RPMI7951 (cell line): ENCODE measurements around the gene TRIM66. TPM values are rescaled to one million over a fixed set of nuclear protein-coding genes. Genes with fewer than 3 reads are reported as not detected.

Experiments
- DNase-seq: peaks from one replicate; pipeline ENCODE4 v3.0.0-alpha.2; 2012; ENCODE audit warnings: low read depth
- total RNA-seq: library from RNA; depleted of rRNA; stranded (reverse); fragments of >200 nt; shearing (Covaris generic); gene quantifications from 2 replicates; pipeline ENCODE4 v1.2.3, GENCODE V29; 2014

Gene TRIM66
- total RNA-seq, 1 experiment from 2014 or later: 2.2 TPM

DNA sequence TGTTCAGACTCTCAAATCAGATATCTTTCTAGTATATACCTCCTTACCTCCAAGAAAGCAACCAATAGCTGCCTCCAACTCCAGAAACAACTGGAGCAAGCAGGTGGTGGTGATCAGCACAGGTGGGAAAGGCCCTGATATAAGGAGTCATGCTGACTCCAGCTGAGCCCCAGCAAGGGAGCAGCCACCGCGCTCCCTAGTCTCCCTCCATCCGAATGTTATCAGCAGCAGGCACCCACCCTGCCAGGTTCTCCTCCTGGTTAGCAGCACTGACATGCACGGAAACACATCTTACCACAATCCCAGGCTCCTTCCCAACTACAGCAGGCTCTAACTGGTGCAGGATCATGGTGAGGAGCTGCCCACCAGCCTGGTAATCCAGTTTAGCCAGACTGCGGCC, 69.9 kb downstream of the TRIM66 start:
- no peak for DNase-seq

DNA sequence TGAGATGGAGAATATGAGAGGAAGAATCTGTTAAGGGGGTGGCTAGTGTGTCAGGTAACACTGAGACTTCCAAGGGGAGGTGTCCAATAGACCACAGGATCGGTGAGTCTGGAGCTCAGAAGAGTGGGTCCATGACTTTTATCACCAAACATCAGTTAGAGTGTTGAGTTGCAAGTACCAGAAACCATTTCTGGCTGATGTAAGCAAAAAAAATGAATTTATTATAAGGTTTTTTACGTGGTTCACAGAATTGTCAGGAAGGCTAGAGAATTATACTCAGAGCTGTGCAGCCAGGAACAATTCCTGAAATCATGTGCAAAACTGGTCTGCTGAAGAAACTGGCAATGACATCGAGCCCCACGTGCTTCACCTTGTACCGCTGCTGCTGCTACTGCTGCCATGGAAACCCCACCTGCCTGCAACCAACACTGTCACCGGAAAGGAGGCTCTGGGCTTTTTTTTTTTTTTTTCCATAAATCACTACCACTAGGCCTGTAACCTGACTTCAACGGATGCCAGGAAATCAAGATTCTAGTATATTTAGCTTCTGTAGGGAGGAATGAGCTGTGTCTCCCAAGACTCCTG, 71.8 kb downstream of the TRIM66 start:
- DNase-seq: no peak

DNA sequence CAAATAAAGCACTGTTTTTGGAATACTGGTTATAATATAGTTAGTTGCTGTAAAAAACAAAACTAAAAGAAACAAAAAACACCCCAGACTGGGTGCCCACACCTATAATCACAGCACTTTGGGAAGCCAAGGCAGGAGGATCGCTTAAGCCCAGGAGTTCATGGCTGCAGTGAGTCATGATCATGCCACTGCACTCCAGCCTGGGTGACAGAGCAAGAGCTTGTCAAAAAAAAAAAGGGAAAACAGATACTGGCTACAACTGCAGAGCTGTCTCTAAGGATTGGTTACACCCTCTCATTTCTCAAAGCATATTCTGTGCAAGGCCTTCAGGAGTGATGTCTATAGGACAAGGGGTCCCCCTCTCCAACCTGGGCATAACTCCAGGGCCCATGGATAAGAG, 73.8 kb downstream of the TRIM66 start:
- peak; percentile 21 for DNase-seq

- DNase-seq: no peak
These were observed 76.4 kb downstream of the TRIM66 start for GRCh38 chr11:8605971-8606563.

DNA sequence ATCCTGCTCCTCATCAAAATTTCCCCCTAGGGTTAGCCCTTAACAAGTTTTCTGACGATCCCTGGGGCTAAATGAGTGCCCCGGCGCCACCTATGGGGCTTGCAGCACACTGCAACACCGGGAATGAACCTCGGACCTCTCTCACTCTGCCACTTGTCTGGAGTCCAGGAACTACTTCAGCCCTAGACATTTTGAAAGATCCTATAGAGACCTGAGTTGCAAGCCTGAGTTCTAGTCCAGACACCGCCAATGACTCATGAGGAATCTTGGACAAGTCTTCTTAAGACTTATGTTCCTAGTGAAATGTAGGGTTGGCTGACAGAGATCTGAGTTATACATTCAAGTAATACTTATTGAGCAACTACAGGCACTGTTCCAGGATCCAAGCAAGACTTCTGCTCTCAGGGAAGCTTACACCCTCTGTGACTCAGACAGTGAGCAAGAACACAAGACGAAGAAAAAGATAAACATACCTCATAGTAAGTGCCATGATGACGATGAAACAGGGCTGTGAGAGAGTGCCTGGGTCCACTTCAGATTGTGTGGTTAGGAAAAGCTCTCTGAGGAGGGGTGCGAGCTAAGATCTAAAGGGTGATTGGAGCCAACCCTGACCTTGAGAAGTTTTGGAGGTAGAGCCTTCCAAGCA, 78.3 kb downstream of the TRIM66 start:
- peak; percentile 92 for DNase-seq

- no peak for DNase-seq
These were observed 78.8 kb downstream of the TRIM66 start for GRCh38 chr11:8603696-8604077.

GRCh38 chr11:8601376-8602133, 80.9 kb downstream of the TRIM66 start:
- DNase-seq: no peak

DNA sequence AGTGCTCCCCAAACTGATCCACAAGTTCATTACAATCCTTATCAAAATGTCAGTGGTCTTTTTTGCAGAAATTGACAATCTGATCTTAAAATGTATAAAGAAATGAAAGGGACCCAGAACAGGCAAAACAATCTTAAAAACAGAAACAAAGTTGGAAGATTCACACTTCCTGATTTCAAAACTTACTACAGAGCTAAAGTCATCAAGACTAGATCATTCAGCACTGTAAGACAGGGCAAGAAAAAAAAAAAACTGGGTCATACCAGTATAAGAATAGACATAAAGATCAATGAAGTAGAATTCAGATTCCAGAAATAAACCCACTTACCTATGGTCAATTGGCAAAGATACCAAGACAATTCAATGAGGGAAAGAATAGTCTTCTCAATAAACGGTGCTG, 84.0 kb downstream of the TRIM66 start:
- DNase-seq: no peak

DNA sequence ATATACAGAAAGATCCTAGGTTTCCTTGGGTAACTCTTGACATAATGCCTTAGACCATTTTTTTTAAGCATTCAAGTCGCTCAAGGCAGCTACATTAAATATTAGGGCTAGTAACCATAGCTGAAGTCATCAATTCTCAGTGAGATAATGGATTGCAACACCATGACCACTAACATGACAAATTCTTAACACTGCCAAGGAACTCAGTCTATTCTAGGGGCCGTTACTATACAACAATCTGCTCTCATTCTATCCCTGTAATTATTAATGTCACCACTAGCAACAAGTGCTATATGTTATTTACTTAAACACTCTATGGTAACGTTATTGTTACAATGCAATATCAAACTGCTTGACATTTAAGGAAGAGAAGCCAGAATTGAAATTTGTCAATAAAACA, 85.3 kb downstream of the TRIM66 start:
- DNase-seq: peak; percentile 41

DNA sequence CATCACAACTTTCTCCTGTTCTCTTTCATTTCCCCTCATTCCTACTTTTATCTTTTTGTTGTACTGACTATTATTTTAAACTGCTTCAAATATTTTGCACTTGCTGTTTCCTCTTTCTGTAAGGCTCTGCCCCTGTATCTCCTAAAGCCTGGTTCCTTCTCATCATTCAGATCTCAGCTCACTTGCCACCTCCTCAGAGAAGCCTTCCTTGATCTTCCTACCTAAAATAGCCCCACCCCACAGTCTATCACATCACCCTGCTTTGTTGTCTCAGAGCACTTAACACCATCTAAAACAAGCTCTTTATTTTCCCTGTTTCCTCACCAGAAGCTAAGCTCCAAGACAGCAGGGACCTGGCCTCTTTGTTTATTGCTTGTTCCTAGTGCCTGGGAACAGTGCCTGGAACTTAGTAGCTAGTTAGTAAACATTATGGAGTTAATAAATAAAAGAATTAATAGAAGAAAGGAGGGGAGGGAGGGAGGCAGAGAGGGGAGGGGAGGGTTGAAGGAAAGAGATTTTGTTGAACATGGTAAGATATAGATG, 85.9 kb downstream of the TRIM66 start:
- DNase-seq: no peak

DNA sequence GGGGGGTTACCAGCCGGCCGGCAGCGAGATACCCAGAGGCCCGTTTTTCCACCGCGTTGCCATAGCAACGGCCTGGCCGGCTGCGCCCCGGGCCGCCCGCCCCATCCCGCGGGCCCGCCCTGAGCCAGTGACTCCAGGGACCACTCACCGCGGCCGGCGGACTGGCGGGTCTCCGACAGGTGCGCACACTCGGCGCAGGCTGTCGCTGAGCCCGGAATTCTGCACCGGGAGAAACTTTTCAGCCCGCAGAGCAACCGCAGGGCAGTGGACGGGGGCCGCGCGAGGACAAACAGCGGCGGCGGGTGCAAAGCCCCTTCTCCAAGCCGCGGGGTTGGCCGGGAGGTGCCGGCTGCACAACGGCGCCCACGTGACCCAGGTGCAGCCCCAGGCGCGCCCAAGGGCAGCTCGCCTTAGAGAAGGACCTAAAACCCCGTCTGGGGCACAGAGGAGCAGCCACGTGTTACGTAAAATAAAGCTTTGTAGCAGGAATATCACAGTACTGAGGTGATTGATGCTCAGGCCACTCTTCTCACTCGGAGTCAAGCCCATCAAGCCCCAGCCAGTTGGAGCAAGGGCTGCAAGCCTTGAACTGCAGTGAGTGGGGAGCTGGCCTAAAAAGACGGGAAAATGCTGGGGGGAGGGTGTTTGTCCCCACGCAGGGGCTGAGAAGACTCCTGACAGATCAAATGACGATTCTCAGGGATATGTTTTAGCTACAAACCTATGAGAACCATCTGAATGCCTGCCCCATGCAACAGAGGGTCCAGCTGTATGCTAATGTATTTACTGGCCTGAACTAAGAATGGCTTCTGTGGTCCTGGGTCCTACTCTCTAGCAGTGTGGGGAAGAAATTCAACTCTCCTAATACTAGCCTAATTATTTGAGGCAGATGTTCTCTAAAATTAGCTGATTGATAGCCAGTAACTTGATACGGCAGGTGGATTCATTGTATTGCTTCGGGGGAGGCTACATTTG, 88.2 kb downstream of the TRIM66 start, which contains the start of gene STK33:
Gene STK33, minus strand, starts transcription at position 294 of the 975 bp plus-strand sequence. CDS start 119,323 bp downstream, outside the sequence.
- no peak for DNase-seq

DNA sequence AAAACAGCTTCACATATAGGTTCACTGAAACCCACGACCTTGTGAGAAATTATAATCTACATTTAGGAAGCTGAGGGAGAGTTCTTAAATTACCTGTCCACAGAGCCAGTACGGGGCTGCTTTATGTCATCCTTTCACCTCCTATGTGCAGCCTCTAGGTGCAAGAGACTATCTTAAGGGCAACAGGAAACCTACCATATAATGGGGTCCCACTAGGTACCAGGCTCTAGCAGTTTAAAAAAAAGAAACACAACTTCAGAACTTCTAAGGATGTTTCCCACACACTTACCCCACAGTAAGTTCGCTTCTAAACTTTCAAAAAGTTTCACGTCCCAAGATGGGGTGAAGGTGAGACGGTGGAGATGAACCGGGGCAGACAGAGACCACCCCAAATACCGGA, 89.0 kb downstream of the TRIM66 start:
- no peak for DNase-seq

GRCh38 chr11:8587915-8588314, 94.5 kb downstream of the TRIM66 start:
- no peak for DNase-seq

DNA sequence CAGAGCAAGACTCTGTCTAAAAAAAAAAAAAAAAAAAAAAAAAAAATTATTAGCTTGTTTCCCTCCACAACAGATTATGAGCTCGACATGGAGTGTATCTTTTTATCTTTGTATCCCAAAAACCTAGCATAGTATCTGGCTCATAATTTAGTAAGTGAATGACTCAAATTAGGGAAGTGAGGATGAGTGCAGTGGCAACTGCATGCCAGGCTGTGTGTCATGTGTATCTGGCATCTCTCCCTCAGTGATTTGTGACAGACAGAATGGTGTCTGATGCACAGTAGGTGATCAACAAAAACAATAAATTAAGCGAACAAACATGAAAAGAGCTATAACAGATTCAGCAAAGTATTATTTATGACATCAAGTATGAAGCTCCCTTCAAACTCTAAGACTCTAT, 95.7 kb downstream of the TRIM66 start:
- no peak for DNase-seq

DNA sequence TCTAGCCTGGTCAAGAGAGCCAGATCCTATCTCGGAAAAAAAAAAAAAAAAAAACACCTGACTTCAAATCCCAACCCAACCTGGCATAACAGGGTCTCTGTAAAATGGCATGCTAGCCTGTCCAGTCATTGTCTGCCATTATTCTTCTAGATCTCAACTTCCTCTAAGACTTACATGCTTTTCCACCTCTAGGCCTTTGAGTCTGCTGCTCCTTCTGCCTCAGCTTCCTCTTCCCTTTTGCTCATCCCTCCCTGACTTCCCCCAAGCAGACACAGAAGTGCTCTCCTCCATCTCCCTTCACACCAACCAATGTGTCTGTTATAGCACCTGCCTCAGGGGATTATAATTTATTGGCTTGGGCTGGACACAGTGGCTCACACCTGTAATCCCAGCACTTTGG, 96.3 kb downstream of the TRIM66 start:
- DNase-seq: no peak

- DNase-seq: no peak
These were observed 98.0 kb downstream of the TRIM66 start for GRCh38 chr11:8584511-8584910.

DNA sequence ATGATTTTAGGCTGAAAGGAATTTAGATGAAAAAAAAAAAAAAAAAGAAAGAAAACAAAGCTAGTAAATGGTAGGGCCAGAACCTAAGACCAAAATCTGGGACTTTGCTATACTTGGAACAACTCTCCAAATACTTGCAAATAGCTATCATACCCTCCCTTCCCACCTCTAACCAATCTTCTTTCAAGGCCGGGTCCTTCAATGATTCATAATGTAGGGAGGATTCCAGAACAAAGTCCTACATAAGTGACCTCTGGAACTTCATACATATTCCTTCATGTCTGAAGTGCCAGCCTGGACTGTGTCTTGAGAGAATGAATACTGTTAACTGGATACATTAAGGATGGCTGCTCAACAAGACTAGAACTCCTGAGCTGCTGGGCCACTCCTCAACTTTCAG, 98.4 kb downstream of the TRIM66 start:
- no peak for DNase-seq

DNA sequence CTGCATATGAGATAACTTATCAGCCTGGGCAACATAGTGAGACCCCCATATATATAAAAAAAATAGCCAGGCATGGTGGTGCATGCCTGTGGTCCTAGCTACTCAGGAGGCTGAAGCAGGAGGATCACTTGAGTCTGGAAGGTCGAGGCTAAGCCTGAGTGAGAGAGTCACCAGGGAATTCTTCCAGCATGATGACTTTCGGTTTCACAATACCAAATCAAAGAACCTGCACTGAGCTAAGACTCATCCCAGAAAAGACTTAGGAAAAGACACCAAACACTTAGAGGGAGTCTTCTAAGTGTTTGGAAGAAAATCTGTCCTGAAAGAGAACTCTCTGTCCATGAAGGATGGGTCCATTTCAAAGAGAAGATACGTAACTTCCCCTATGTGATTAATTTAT, 101.2 kb downstream of the TRIM66 start:
- no peak for DNase-seq

- no peak for DNase-seq
These were observed 104.5 kb downstream of the TRIM66 start for GRCh38 chr11:8577791-8578581.

DNA sequence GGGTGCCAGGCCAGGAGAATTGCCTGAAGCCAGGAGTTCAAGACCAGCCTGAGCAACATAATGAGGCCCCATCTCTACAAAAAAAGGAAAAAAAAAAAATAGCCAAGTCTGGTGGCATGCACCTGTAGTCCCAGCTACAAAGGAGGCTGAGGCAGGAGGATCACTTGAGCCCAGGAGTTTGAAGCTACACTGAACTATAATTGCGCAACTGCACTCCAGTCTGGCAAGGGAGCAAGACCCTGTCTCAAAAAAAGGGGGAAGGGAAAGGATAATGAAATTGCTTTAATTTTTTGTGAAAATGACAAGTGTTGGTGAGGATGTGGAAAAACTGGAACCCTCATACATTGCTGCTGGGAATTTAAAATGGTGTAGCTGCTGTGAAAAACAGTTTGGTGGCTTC, 107.7 kb downstream of the TRIM66 start:
- DNase-seq: no peak
